Measurements from ENCODE around the gene DENND1A.

DENND1A gene

GRCh38 chr9:123967323-123967722 lies 37.4 kb upstream of the DENND1A start:
- Histone ChIP-seq H3K36me3 (ENCODE audit: insufficient read depth, low read length) (no peaks in the 10 kb centered on the region), H3K9ac (ENCODE audit: insufficient read length) (no peak overlapping the region), H3K4me3 (no peak overlapping the region), H3K9me3 (ENCODE audit: low read depth, low read length) (no peaks in the 10 kb centered on the region), H3K27ac (no peak overlapping the region)
- TF ChIP-seq POLR2AphosphoS5 (IDR thresholded peaks at IDR 0.05; ENCODE audit: borderline replicate concordance, low read depth, low read length) (no peak), FOXP2 (optimal IDR thresholded peaks at IDR 0.05; ENCODE audit: control extremely low read depth, extremely low read length, insufficient read depth) (no peak), EZH2 (IDR thresholded peaks at IDR 0.05) (no peak)
- DNase-seq (ENCODE audit: low read depth, low spot score): no peak

GRCh38 chr9:123965801-123966686 lies 36.1 kb upstream of the DENND1A start:
- H3K9ac ChIP-seq (ENCODE audit: insufficient read length): no peak overlapping the region
- H3K36me3 ChIP-seq (ENCODE audit: insufficient read depth, low read length): no peaks in the 10 kb centered on the region
- H3K27ac ChIP-seq: no peak overlapping the region
- no peak overlapping the region for H3K4me3 ChIP-seq
- H3K9me3 ChIP-seq (ENCODE audit: low read depth, low read length): no peaks in the 10 kb centered on the region
- DNase-seq (ENCODE audit: low read depth, low spot score): no peak
- TF ChIP-seq EZH2 (IDR thresholded peaks at IDR 0.05) (no peak), POLR2AphosphoS5 (IDR thresholded peaks at IDR 0.05; ENCODE audit: borderline replicate concordance, low read depth, low read length) (no peak), FOXP2 (optimal IDR thresholded peaks at IDR 0.05; ENCODE audit: control extremely low read depth, extremely low read length, insufficient read depth) (no peak)

GRCh38 chr9:123964761-123965160 lies 34.8 kb upstream of the DENND1A start:
- H3K36me3 ChIP-seq (ENCODE audit: insufficient read depth, low read length): no peaks in the 10 kb centered on the region
- no peak overlapping the region for H3K9ac ChIP-seq (ENCODE audit: insufficient read length)
- DNase-seq (ENCODE audit: low read depth, low spot score): no peak
- H3K9me3 ChIP-seq (ENCODE audit: low read depth, low read length): no peaks in the 10 kb centered on the region
- H3K27ac ChIP-seq: no peak overlapping the region
- no peak overlapping the region for H3K4me3 ChIP-seq
- TF ChIP-seq POLR2AphosphoS5 (IDR thresholded peaks at IDR 0.05; ENCODE audit: borderline replicate concordance, low read depth, low read length): no peak
- TF ChIP-seq FOXP2 (optimal IDR thresholded peaks at IDR 0.05; ENCODE audit: control extremely low read depth, extremely low read length, insufficient read depth): no peak
- TF ChIP-seq EZH2 (IDR thresholded peaks at IDR 0.05): no peak

- Histone ChIP-seq H3K27ac (no peak overlapping the region), H3K9ac (ENCODE audit: insufficient read length) (no peak overlapping the region), H3K4me3 (no peak overlapping the region), H3K36me3 (ENCODE audit: insufficient read depth, low read length) (no peaks in the 10 kb centered on the region), H3K9me3 (ENCODE audit: low read depth, low read length) (no peaks in the 10 kb centered on the region)
- no peak for DNase-seq (ENCODE audit: low read depth, low spot score)
- TF ChIP-seq EZH2 (IDR thresholded peaks at IDR 0.05) (no peak), FOXP2 (optimal IDR thresholded peaks at IDR 0.05; ENCODE audit: control extremely low read depth, extremely low read length, insufficient read depth) (no peak), POLR2AphosphoS5 (IDR thresholded peaks at IDR 0.05; ENCODE audit: borderline replicate concordance, low read depth, low read length) (no peak)
Observed at GRCh38 chr9:123960965-123961364, 31.0 kb upstream of the DENND1A start.

- no peak for TF ChIP-seq POLR2AphosphoS5 (IDR thresholded peaks at IDR 0.05; ENCODE audit: borderline replicate concordance, low read depth, low read length)
- TF ChIP-seq FOXP2 (optimal IDR thresholded peaks at IDR 0.05; ENCODE audit: control extremely low read depth, extremely low read length, insufficient read depth): no peak
- no peak for TF ChIP-seq EZH2 (IDR thresholded peaks at IDR 0.05)
- H3K4me3 ChIP-seq: no peak overlapping the region
- H3K9me3 ChIP-seq (ENCODE audit: low read depth, low read length): no peaks in the 10 kb centered on the region
- H3K36me3 ChIP-seq (ENCODE audit: insufficient read depth, low read length): no peaks in the 10 kb centered on the region
- no peak overlapping the region for H3K9ac ChIP-seq (ENCODE audit: insufficient read length)
- DNase-seq (ENCODE audit: low read depth, low spot score): no peak
- H3K27ac ChIP-seq: no peak overlapping the region
Observed at GRCh38 chr9:123960366-123960765, 30.4 kb upstream of the DENND1A start.

- DNase-seq (ENCODE audit: low read depth, low spot score): no peak
- Histone ChIP-seq H3K36me3 (ENCODE audit: insufficient read depth, low read length) (no peaks in the 10 kb centered on the region), H3K4me3 (no peak overlapping the region), H3K9ac (ENCODE audit: insufficient read length) (no peak overlapping the region), H3K27ac (no peak overlapping the region), H3K9me3 (ENCODE audit: low read depth, low read length) (no peaks in the 10 kb centered on the region)
- no peak for TF ChIP-seq POLR2AphosphoS5 (IDR thresholded peaks at IDR 0.05; ENCODE audit: borderline replicate concordance, low read depth, low read length)
- no peak for TF ChIP-seq EZH2 (IDR thresholded peaks at IDR 0.05)
- no peak for TF ChIP-seq FOXP2 (optimal IDR thresholded peaks at IDR 0.05; ENCODE audit: control extremely low read depth, extremely low read length, insufficient read depth)
Observed at GRCh38 chr9:123959787-123960186, 29.9 kb upstream of the DENND1A start.

GRCh38 chr9:123957731-123958130 lies 27.8 kb upstream of the DENND1A start:
- no peak for DNase-seq (ENCODE audit: low read depth, low spot score)
- Histone ChIP-seq H3K36me3 (ENCODE audit: insufficient read depth, low read length) (no peaks in the 10 kb centered on the region), H3K4me3 (no peak overlapping the region), H3K9ac (ENCODE audit: insufficient read length) (no peak overlapping the region), H3K9me3 (ENCODE audit: low read depth, low read length) (no peaks in the 10 kb centered on the region), H3K27ac (no peak overlapping the region)
- no peak for TF ChIP-seq POLR2AphosphoS5 (IDR thresholded peaks at IDR 0.05; ENCODE audit: borderline replicate concordance, low read depth, low read length)
- TF ChIP-seq EZH2 (IDR thresholded peaks at IDR 0.05): no peak
- TF ChIP-seq FOXP2 (optimal IDR thresholded peaks at IDR 0.05; ENCODE audit: control extremely low read depth, extremely low read length, insufficient read depth): no peak

GRCh38 chr9:123957168-123957721 lies 27.3 kb upstream of the DENND1A start:
- Histone ChIP-seq H3K36me3 (ENCODE audit: insufficient read depth, low read length) (no peaks in the 10 kb centered on the region), H3K9ac (ENCODE audit: insufficient read length) (no peak overlapping the region), H3K9me3 (ENCODE audit: low read depth, low read length) (no peaks in the 10 kb centered on the region), H3K4me3 (no peak overlapping the region), H3K27ac (no peak overlapping the region)
- no peak for TF ChIP-seq FOXP2 (optimal IDR thresholded peaks at IDR 0.05; ENCODE audit: control extremely low read depth, extremely low read length, insufficient read depth)
- TF ChIP-seq POLR2AphosphoS5 (IDR thresholded peaks at IDR 0.05; ENCODE audit: borderline replicate concordance, low read depth, low read length): no peak
- no peak for TF ChIP-seq EZH2 (IDR thresholded peaks at IDR 0.05)
- DNase-seq (ENCODE audit: low read depth, low spot score): no peak
